Activated CD4-positive, alpha-beta T cell treated with anti-CD3 and anti-CD28 coated beads for 1 hour (primary cell): ENCODE results near the gene FZR1.

Source experiments
- DNase-seq: peaks from one replicate; pipeline ENCODE4 v3.0.0-alpha.2; 2020

The FZR1 gene

GRCh38 chr19:3474614-3475013 lies 31.5 kb upstream of the FZR1 start:
- DNase-seq, result no peak

GRCh38 chr19:3475449-3475848 lies 30.7 kb upstream of the FZR1 start:
- DNase-seq, result no peak

GRCh38 chr19:3476830-3477229 lies 29.3 kb upstream of the FZR1 start:
- DNase-seq, result no peak

- no peak for DNase-seq
Observed at GRCh38 chr19:3477506-3477905, 28.6 kb upstream of the FZR1 start.

GRCh38 chr19:3477951-3478350 lies 28.2 kb upstream of the FZR1 start:
- DNase-seq, result no peak

GRCh38 chr19:3478409-3479176 lies 27.5 kb upstream of the FZR1 start:
- no peak for DNase-seq

GRCh38 chr19:3479177-3479833 lies 26.8 kb upstream of the FZR1 start:
- DNase-seq, result no peak

- DNase-seq, result no peak
Observed at GRCh38 chr19:3479834-3480215, 26.3 kb upstream of the FZR1 start.

- DNase-seq, result no peak
Observed at GRCh38 chr19:3480383-3481091, 25.6 kb upstream of the FZR1 start, which contains the start of gene SMIM24. TSS of gene SMIM24 (minus strand) at chr19:3480525. CDS start at chr19:3480463, 62 bp downstream.

GRCh38 chr19:3481241-3482090 lies 24.6 kb upstream of the FZR1 start:
- no peak for DNase-seq

- DNase-seq, result no peak
Observed at GRCh38 chr19:3482507-3483225, 23.4 kb upstream of the FZR1 start.

GRCh38 chr19:3483226-3483628 lies 22.9 kb upstream of the FZR1 start, which contains the start of gene SMIM44:
TSS of gene SMIM44 (minus strand) at chr19:3483441. CDS start at chr19:3483403, 38 bp downstream.
- no peak for DNase-seq

- DNase-seq, result no peak
Observed at GRCh38 chr19:3491396-3492119, 14.6 kb upstream of the FZR1 start.

- no peak for DNase-seq
Observed at GRCh38 chr19:3492131-3492839, 13.8 kb upstream of the FZR1 start.

GRCh38 chr19:3492919-3493318 lies 13.2 kb upstream of the FZR1 start:
- no peak for DNase-seq

GRCh38 chr19:3493651-3494050 lies 12.5 kb upstream of the FZR1 start:
- DNase-seq, result no peak

- no peak for DNase-seq
Observed at GRCh38 chr19:3494051-3494450, 12.1 kb upstream of the FZR1 start.

- no peak for DNase-seq
Observed at GRCh38 chr19:3494559-3494958, 11.6 kb upstream of the FZR1 start.

GRCh38 chr19:3496392-3497273 lies 9.5 kb upstream of the FZR1 start:
- no peak for DNase-seq
